Loucy (cell line): ENCODE measurements around the gene SMAD7.

ENCODE experiments used
- CTCF ChIP-seq: fragments of 200-600 bp; sonication (generic); conservative IDR thresholded peaks from 2 replicates; pipeline ENCODE4 v1.5.1; 2014; ENCODE audit warnings: mild to moderate bottlenecking, antibody characterized with exemption, low read length
- EZH2phosphoT487 ChIP-seq: fragments of 200-600 bp; IDR thresholded peaks from 2 replicates; pipeline ENCODE4 v1.6.1; 2018; ENCODE audit warnings: antibody characterized with exemption, mild to moderate bottlenecking, moderate library complexity, borderline replicate concordance

- TF ChIP-seq CTCF = no peak
- TF ChIP-seq EZH2phosphoT487 = no peak
Measured at GRCh38 chr18:48922226-48922800, 28.5 kb downstream of the SMAD7 start.
